GM21529 (cell line): ENCODE data around the gene DBN1.
A peak's percentile ranks its signal among the peaks of the same experiment; 100 is the strongest.

ENCODE experiments used
- ATAC-seq: cut with Tn5 transposase; IDR thresholded peaks from one replicate; pipeline ENCODE4 v1.9.1; 2021; ENCODE audit not compliant: unreplicated experiment

The DBN1 gene

DNA sequence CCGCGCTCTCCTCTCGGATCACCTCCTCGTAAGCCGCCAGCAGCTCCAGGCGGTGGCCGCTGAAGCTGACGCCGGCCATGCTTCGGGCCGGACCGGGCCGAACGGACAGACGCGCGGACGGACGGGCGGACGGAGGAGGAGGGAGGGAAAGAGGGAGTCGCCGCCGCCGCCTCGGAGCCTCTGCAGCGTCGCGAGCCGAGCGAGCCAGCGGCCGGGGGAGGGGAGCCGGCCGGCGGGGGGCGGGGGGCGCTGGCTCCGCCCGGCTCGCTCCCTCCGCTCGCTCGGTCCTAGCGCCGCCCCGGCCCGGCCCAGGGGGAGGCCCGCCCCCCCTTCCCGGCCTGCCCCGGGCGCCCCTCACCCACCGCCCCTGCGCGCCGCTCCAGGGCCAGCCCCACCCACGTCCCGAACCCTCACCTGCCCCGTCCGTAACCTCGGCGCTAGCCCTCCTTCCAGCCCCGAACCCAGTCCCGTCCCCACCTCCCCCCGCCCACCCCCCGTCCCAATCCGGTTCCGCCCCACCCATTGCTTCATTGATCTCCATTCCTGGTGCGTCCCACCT, at the start of gene DBN1:
Gene DBN1 (minus strand): TSS at position 192 of the 559 bp plus-strand sequence. CDS start 113 bp downstream, at position 79.
- ATAC-seq, result peak; percentile 39

DNA sequence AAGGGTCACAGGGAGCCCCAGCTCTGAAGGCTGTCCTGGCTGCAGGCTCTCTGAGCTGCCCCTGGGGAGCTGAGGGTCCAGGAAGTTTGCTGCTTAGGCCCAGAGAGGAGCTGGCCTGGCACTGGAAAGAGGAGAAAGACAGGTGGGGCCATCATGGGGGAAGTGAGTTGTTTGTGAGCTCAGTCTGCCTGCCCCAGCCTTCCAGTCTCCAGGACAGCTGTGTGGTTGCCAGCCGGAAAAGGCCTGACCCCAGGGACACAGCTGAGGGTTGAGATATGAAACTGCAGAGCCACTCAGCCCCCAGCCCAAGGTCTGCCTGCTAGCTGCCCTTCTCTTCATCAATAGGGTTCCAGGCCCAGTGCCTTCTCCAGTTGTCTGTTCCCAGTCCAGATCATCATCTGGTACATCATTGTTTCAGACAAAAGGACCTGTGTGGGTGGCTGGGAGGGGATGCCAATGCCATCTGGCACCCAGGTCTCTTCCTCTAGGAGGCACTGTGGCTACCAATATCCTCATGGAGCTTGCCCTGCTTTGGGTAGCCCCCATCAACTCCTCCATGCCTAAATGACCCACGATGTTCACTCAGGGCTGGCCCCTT, 47.6 kb upstream of the DBN1 start:
- no peak for ATAC-seq

- ATAC-seq, result no peak
Observed at GRCh38 chr5:177520271-177520670, 46.8 kb upstream of the DBN1 start.

- ATAC-seq, result no peak
Observed at GRCh38 chr5:177519463-177520235, 46.2 kb upstream of the DBN1 start.

GRCh38 chr5:177516601-177517568, 43.5 kb upstream of the DBN1 start, which contains the start of gene DDX41:
Gene DDX41 (minus strand): TSS chr5:177516961. CDS start chr5:177516945, 16 bp downstream.
- peak; percentile 87 for ATAC-seq

GRCh38 chr5:177515580-177515979, 42.1 kb upstream of the DBN1 start:
- no peak for ATAC-seq

DNA sequence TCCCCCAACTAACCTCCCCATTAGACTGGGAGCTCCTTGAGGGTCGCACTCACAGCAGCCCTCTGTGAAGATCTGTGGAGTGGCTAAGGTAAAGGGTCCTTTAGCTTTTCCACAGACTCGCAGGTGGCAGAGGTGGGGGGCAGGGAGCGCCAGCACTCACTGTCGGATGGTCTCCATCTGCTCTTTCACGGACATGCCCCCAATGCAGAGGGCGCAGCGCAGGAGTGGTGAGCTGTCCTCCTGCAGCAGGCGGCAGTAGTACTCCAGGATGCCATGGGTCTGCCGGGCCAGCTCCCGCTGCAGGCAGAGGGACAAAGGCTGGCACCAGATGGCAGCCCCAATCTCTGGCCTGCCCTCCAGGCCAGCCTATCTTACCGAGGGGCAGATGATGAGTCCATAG, 41.1 kb upstream of the DBN1 start:
- no peak for ATAC-seq

- no peak for ATAC-seq
Observed at GRCh38 chr5:177513500-177513899, 40.1 kb upstream of the DBN1 start.

DNA sequence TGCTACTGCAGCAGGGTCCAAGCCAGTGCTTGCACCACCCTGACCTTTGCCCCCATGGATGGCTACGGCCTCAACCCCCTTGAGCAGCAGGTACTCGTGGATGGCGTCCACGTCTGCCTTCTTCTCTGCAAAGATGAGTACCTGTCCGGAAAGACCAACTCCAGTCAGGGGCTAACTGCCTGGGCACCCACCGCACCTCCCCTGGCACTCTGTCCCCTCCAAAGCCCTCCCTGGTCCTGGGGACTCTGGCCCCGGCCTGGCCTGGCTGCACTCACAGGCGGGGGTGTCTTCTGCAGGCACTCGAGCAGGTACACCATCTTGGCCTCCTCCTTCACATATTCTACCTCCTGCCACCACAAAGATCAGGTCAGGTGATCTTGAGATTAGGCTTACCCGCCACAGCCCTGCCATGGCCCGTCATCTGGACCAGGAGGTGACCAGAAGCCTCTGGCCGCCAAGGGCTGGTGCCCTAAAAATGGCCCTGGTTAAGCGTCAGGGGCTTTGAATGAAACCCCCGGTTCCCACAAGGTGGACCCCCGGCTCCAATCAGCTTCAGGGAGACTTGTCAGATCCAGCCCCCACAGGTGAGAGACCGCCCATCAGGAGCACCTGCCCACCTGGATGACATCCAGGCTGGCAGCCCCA, 39.4 kb upstream of the DBN1 start:
- ATAC-seq, result no peak

GRCh38 chr5:177511796-177512675, 38.6 kb upstream of the DBN1 start:
- ATAC-seq, result no peak

DNA sequence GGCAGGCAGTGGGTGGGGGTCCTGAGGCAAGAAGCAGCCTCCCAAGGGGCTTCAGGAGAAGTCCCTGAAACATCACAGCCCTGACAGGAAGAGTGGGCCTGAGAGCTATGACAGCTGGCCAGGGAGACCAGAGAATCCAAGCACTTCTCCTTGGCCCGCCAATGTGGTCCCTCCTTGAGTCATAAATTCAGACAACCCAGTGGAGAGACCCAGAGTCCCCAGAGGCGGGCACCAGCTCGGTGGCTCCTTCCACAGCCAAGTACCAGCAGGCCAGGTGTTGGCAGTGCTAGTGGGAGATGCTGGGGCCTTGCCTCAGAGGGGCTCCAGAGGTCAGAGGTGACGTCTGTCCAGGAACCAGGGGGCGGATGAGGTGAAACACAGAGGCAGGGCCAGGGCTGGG, 37.7 kb upstream of the DBN1 start:
- ATAC-seq, result no peak

- peak; percentile 37 for ATAC-seq
Observed at GRCh38 chr5:177510567-177511053, 37.2 kb upstream of the DBN1 start.

GRCh38 chr5:177509991-177510566, 36.6 kb upstream of the DBN1 start:
- peak; percentile 45 for ATAC-seq

DNA sequence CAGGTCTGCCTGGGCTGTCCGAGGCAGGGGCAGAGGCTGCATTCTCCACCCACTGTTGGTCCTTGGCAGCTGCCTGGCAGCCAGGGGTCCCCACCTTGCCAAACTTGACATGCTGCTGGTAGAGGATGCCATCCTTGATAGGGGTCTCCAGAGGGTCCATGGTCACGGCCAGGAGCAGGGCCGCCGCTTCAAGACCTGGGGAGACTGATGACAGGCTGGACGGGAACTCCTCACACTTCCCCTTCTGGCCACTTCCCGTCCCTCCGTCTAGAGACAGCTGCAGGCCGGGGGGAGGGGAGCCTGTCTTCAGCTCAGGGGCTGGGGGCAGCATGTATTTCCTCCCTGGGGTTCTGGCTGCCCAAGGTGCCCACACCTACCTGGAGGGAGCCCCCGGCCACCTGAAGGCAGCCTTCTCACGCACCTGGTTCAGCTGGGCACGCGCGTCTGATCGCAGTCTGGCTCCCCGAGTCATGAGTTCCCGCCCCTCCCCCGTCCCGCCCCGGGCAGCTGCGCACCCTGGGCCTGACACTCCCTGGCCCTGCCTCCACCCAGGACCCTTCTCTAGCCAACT, 36.0 kb upstream of the DBN1 start, which contains the start of gene DOK3:
Gene DOK3 (minus strand): TSS at position 446 of the 571 bp plus-strand sequence. CDS start 286 bp downstream, at position 160.
- peak; percentile 30 for ATAC-seq

DNA sequence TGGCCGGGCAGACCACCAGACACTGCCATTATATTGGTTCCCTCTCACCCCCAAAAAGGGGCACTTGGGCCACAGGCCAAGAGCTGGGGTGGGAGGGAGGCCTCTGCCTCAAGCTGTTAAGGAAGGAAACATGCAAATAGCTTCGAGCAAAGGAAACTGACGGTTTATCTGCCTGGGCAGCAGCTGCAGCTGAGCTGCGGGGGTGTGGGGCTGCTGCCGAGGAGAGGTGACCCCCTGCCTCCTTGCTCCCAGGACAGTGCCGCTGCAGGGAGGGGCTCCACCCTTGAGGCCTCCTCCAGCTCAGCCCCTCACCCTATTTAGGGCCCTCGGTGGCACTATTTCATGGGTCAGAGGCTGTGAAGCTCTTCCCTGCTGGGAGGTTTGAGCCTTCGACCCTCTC, 35.4 kb upstream of the DBN1 start:
- ATAC-seq, result peak; percentile 41

DNA sequence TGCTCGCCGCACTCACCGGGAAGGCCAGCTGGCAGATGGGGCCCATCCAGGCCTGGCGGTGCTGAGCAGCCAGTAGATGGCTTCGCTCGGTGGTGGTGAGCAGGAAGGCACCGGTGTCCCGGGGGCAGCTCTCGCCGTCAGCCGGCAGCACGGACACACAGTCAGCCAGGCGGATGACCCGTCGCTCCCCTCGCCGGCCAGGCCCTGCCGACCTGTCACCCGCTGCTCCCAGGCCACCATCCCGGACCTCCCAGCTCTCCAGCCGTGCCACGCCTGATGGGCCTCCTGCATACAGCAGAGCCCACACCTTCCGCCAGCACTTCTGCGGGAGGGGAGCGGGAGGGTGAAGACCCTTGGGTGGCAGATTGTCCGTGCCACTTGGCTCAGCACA, 34.8 kb upstream of the DBN1 start:
- ATAC-seq, result no peak

DNA sequence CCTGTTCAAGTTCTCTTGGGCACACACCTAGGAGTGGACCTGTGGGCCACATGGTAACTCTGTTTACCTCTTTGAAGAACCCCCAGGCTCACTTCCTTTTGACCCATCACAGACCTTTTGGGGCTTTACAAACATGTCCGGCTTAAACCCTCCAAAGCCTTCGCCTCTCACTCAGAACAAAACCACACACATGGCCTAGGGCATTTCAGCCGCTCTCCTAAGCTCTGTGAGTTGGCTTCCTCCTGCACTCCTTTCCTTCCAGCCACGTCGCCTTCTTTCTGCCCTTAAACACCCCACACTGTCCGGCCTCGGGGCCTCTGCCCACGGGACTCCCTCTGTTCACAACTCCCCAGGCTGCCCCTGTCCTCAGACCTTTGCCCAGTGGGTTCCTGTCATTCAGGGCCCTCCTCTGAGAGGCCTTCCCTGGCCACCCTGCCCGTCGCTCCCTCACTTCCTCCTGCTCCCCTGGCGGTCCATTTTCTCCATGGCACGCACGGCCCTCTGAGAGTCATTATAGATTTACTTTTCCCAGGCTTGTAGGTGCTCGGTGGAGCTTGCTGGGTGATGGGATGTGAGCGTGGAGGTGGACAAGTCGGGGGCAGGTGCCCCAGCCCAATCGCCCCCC, 34.3 kb upstream of the DBN1 start:
- ATAC-seq, result no peak

GRCh38 chr5:177507165-177507564, 33.7 kb upstream of the DBN1 start:
- ATAC-seq, result no peak
